K562 (cell line): ENCODE measurements around the gene EXO5. TPM values are rescaled to one million over a fixed set of nuclear protein-coding genes. Genes with fewer than 3 reads are reported as not detected.

Experiments used
- ATAC-seq: fragments of 200-7000 bp; cut with Tn5 transposase; 3 replicates; pipeline ENCODE4 v1.9.1; 2020; ENCODE audit warnings: moderate library complexity
- BruUV-seq: library from RNA; stranded (reverse); fragments of 400-500 nt; replicated peaks from 2 replicates; lab custom pipeline; 2021; lab: Mats Ljungman, UMichigan
- CTCF ChIA-PET: fragments of 300-600 bp; formaldehyde crosslinking; extraction: SDS; loops from one replicate; lab custom pipeline; 2021; ENCODE audit warnings: low intra/inter-chr PET ratio; lab: Yijun Ruan, JAX
- POLR2A ChIA-PET: fragments of 300-600, 350-650 bp; sonication (Branson Sonifier 250); formaldehyde crosslinking; extraction: SDS; loops from one replicate; lab custom pipeline; 2021; ENCODE audit warnings: antibody characterized with exemption, inconsistent platforms; lab: Yijun Ruan, JAX
- DNase-seq, 4 experiments: peaks; one replicate each; pipeline versions ENCODE4 v3.0.0 to v3.0.0-alpha.2; 2011 to 2018; ENCODE audit warnings: low spot score in 3 of 4, mixed read lengths in 3 of 4; ENCODE audit errors: extremely low read depth in 1 of 4
- FAIRE-seq: peaks from 2 replicates; lab custom pipeline; 2011; peaks lifted over from hg19 to GRCh38; lab: Jason Lieb, UNC
- H2AFZ ChIP-seq: 2 replicates; pipeline ENCODE4 v1.6.0; 2011; ENCODE audit warnings: low read depth, low read length, control low read depth, inconsistent platforms
- H3K27ac ChIP-seq: fragments of 200-600 bp; 3 replicates; pipeline ENCODE4 v1.8.0; 2011; ENCODE audit warnings: low read depth, mild to moderate bottlenecking, control low read depth, inconsistent platforms, low read length, moderate library complexity, mixed read lengths; ENCODE audit errors: extremely low read depth
- H3K27me3 ChIP-seq, 2 experiments: fragments of 300-600 bp in 1 of 2; 2 replicates in 1 of 2; 3 replicates in 1 of 2; pipeline versions ENCODE4 v1.6.0 to v1.8.0; 2011; ENCODE audit warnings: inconsistent platforms in 2 of 2, low read length in 2 of 2, mild to moderate bottlenecking in 1 of 2, mixed read lengths in 1 of 2, moderate library complexity in 1 of 2; ENCODE audit not compliant: control insufficient read depth in 2 of 2, insufficient read depth in 2 of 2
- H3K36me3 ChIP-seq: fragments of 300-600 bp; 3 replicates; pipeline ENCODE4 v1.8.0; 2011; ENCODE audit warnings: mild to moderate bottlenecking, low read length, inconsistent platforms; ENCODE audit not compliant: control insufficient read depth, insufficient read depth
- H3K4me1 ChIP-seq, 2 experiments: fragments of 200-600 bp in 1 of 2; replicated peaks in 1 of 2; 2 replicates in 1 of 2; 3 replicates in 1 of 2; pipeline versions ENCODE4 v1.5.1 to v1.8.0; 2011; ENCODE audit warnings: inconsistent platforms in 2 of 2, low read length in 2 of 2, mild to moderate bottlenecking in 1 of 2, mixed read lengths in 1 of 2, moderate library complexity in 1 of 2; ENCODE audit not compliant: control insufficient read depth in 2 of 2, insufficient read depth in 2 of 2
- H3K4me2 ChIP-seq: 2 replicates; pipeline ENCODE4 v1.6.1; 2011; ENCODE audit warnings: low read length, control low read depth, inconsistent platforms, mixed read lengths; ENCODE audit not compliant: insufficient read depth
- H3K4me3 ChIP-seq: fragments of 200-600 bp; sonication (generic), shearing (Covaris generic); 2 replicates; pipeline ENCODE4 v1.5.1; 2016; ENCODE audit warnings: control low read depth, inconsistent platforms
- H3K79me2 ChIP-seq: fragments of 200-600 bp; 3 replicates; pipeline ENCODE4 v1.8.0; 2011; ENCODE audit warnings: low read length, inconsistent platforms; ENCODE audit not compliant: control insufficient read depth, insufficient read depth
- H3K9ac ChIP-seq, 2 experiments: 2 replicates each; pipeline versions ENCODE4 v1.6.0 to v1.6.1; 2011; ENCODE audit warnings: low read depth in 2 of 2, low read length in 2 of 2, control low read depth in 1 of 2, inconsistent platforms in 1 of 2, mild to moderate bottlenecking in 1 of 2, mixed read lengths in 1 of 2; ENCODE audit not compliant: insufficient read depth in 1 of 2
- H3K9me1 ChIP-seq: one replicate; pipeline ENCODE4 v1.6.0; 2011; ENCODE audit warnings: inconsistent platforms, mild to moderate bottlenecking, low read length, moderate library complexity; ENCODE audit not compliant: control insufficient read depth, insufficient read depth
- H3K9me3 ChIP-seq: replicated peaks from 2 replicates; pipeline ENCODE4 v1.5.1; 2011; ENCODE audit warnings: low read depth, low read length, inconsistent platforms; ENCODE audit not compliant: control insufficient read depth, insufficient read depth
- H4K20me1 ChIP-seq: replicated peaks from 2 replicates; pipeline ENCODE4 v1.6.1; 2011; ENCODE audit warnings: low read length, inconsistent platforms, mixed read lengths; ENCODE audit not compliant: control insufficient read depth, insufficient read depth
- CBX3 ChIP-seq, 2 experiments: IDR thresholded peaks; 1 replicate in 1 of 2; 2 replicates in 1 of 2; pipeline ENCODE4 v1.6.1; 2012; ENCODE audit warnings: inconsistent platforms in 2 of 2, low read length in 2 of 2, borderline replicate concordance in 1 of 2, control low read depth in 1 of 2
- DACH1 ChIP-seq: fragments of 450-650 bp; IDR thresholded peaks from 2 replicates; pipeline ENCODE4 v1.6.1; 2018; ENCODE audit not compliant: partially characterized antibody
- FOSL1 ChIP-seq: fragments of 200-800 bp; sonication (Bioruptor generic); conservative IDR thresholded peaks from 2 replicates; pipeline ENCODE4 v1.6.1; 2016; ENCODE audit warnings: missing genetic modification characterization, missing compliant biosample characterization
- FOXK2 ChIP-seq, 2 experiments: fragments of 450-650 bp; IDR thresholded peaks in 1 of 2; conservative IDR thresholded peaks in 1 of 2; 2 replicates each; pipeline ENCODE4 v1.6.1; 2016; ENCODE audit warnings: low read depth in 2 of 2, mild to moderate bottlenecking in 1 of 2
- HCFC1 ChIP-seq: IDR thresholded peaks from 2 replicates; pipeline ENCODE4 v1.6.1; 2012; ENCODE audit warnings: low read depth, low read length, improper control_type of control experiment
- HDAC1 ChIP-seq, 2 experiments: fragments of 450-650 bp; IDR thresholded peaks; 2 replicates each; pipeline ENCODE4 v1.6.1; 2016 to 2017; ENCODE audit warnings: inconsistent platforms in 1 of 2, mild to moderate bottlenecking in 1 of 2, moderate library complexity in 1 of 2
- HDAC2 ChIP-seq: fragments of 450-650 bp; IDR thresholded peaks from 2 replicates; pipeline ENCODE4 v1.6.1; 2016; ENCODE audit warnings: mild to moderate bottlenecking
- IRF1 ChIP-seq: sonication (generic); formaldehyde crosslinking; IDR thresholded peaks from 2 replicates; pipeline ENCODE4 v1.8.0; 2022; ENCODE audit warnings: missing genetic modification reagents, mild to moderate bottlenecking, borderline replicate concordance
- POLR2AphosphoS5 ChIP-seq: IDR thresholded peaks from 2 replicates; pipeline ENCODE4 v1.6.1; 2011; ENCODE audit warnings: mild to moderate bottlenecking, low read depth, low read length, moderate library complexity; ENCODE audit not compliant: control insufficient read depth, insufficient read depth
- PRDM10 ChIP-seq: fragments of 450-650 bp; IDR thresholded peaks from 2 replicates; pipeline ENCODE4 v1.6.1; 2018; ENCODE audit not compliant: partially characterized antibody
- TEAD2 ChIP-seq: fragments of 450-650 bp; IDR thresholded peaks from 2 replicates; pipeline ENCODE4 v1.6.1; 2016; ENCODE audit warnings: missing genetic modification characterization, control low read depth, missing compliant biosample characterization
- TEAD4 ChIP-seq, 2 experiments: sonication (generic) in 1 of 2; formaldehyde crosslinking in 1 of 2; IDR thresholded peaks; 2 replicates each; pipeline versions ENCODE4 v1.6.1 to v1.8.0; 2012 to 2022; ENCODE audit warnings: borderline replicate concordance in 1 of 2, inconsistent platforms in 1 of 2, low read length in 1 of 2, mild to moderate bottlenecking in 1 of 2, missing genetic modification reagents in 1 of 2
- TGIF2 ChIP-seq: sonication (generic); formaldehyde crosslinking; IDR thresholded peaks from 2 replicates; pipeline ENCODE4 v1.8.1; 2022; ENCODE audit warnings: mild to moderate bottlenecking, missing genetic modification reagents, moderate library complexity
- TRIM24 ChIP-seq, 2 experiments: fragments of 450-650 bp; IDR thresholded peaks; 2 replicates each; pipeline ENCODE4 v1.6.1; 2016
- ZFP36 ChIP-seq: fragments of 150-350 bp; IDR thresholded peaks from 2 replicates; pipeline ENCODE4 v1.6.1; 2018; ENCODE audit warnings: low read length, low read depth; ENCODE audit not compliant: partially characterized antibody
- ZNF197 ChIP-seq: fragments of 200-800 bp; sonication (Bioruptor generic); IDR thresholded peaks from 2 replicates; pipeline ENCODE4 v1.6.1; 2016; ENCODE audit warnings: low read depth, missing genetic modification characterization, missing compliant biosample characterization
- ZNF3 ChIP-seq: fragments of 250-450 bp; sonication (Bioruptor Pico); IDR thresholded peaks from 2 replicates; pipeline ENCODE4 v1.5.0; 2021; ENCODE audit warnings: mild to moderate bottlenecking, moderate library complexity
- ZNF75A ChIP-seq: fragments of 450-650 bp; formaldehyde crosslinking; IDR thresholded peaks from 2 replicates; pipeline ENCODE4 v1.4.0; 2020; ENCODE audit warnings: mild to moderate bottlenecking
- WGBS: fragments of 100-300 bp; shearing (Covaris generic); methylation state at CpG from one replicate; pipeline ENCODE4 v1.1.6; 2016; ENCODE audit warnings: low coverage, mixed read lengths; ENCODE audit not compliant: insufficient coverage; ENCODE audit errors: missing lambda C conversion rate; 5-methylcytosine and 5-hydroxymethylcytosine counted together
- in situ Hi-C: fragments of 300-500 bp; cut with MboI; formaldehyde crosslinking; loops from 4 replicates; pipeline ENCODE4 v1.15.0; 2018; ENCODE audit warnings: inconsistent platforms, mixed read lengths
- intact Hi-C: fragments of 100-400 bp; cut with micrococcal nuclease; formaldehyde crosslinking; loops from 2 replicates; pipeline ENCODE4 v1.14.2; 2022
- polyA plus RNA-seq, 8 experiments: library from polyadenylated mRNA; depleted of rRNA in 4 of 8; stranded (reverse) in 5 of 8; unstranded in 3 of 8; fragments of >200 nt; fragmentation: Nextera tagmentation in 2 of 8; fragmentation: Illumina TruSeq in 1 of 8; extraction: Ambion mirVana in 2 of 8; extraction: Trizol in 1 of 8; gene quantifications; 2 replicates each; pipeline versions ENCODE4 v1.2.1 to v1.2.3, GENCODE V29; 2011 to 2014; ENCODE audit warnings: inconsistent platforms in 1 of 8, missing spikeins in 1 of 8
- total RNA-seq, 7 experiments: library from RNA; depleted of rRNA in 6 of 7; stranded (reverse); fragments of >200 nt in 6 of 7; fragmentation: Illumina TruSeq in 2 of 7; extraction: Trizol in 2 of 7; gene quantifications; 2 replicates each; pipeline versions ENCODE4 v1.2.1 to v1.2.3, GENCODE V29; 2011 to 2021; ENCODE audit warnings: low replicate concordance in 1 of 7

EXO5 gene
- total and polyA plus RNA-seq, 9 of the 15 experiments (the other 6 are each of a cell fraction or from before 2014, with no cell fraction given) = 1.1 to 4.3 (median 2.8) TPM

GRCh38 chr1:40539338-40539737 is 30.8 kb downstream of the EXO5 start (continued):
- no peak for TF ChIP-seq PRDM10
- TF ChIP-seq FOSL1 (tag) = no peak
- TF ChIP-seq ZFP36 = no peak
- no peak for TF ChIP-seq HDAC2
- no peak for TF ChIP-seq DACH1
- TF ChIP-seq, all 486 proteins: peak for 0

GRCh38 chr1:40546957-40547356 is 38.4 kb downstream of the EXO5 start:
- CTCF ChIA-PET = no interaction called here
- Histone ChIP-seq H3K4me3 (no peak overlapping the region), H3K4me2 (no peak overlapping the region), H3K27me3 (no peaks in the 10 kb centered on the region), H3K9me1 (no peaks in the 10 kb centered on the region), H3K79me2 (no peaks in the 10 kb centered on the region), H4K20me1 (no peaks in the 10 kb centered on the region), H2AFZ (no peak overlapping the region), H3K4me1 (no peaks in the 10 kb centered on the region), H3K36me3 (peaks cover 21% of the 10 kb centered on the region; the same call in 2 of the 3 replicates), H3K9ac (no peak overlapping the region), H3K27ac (no peak overlapping the region), H3K9me3 (peaks cover 6% of the 10 kb centered on the region)
- in situ Hi-C loops = no loop called here
- POLR2A ChIA-PET = interaction anchor here (1.2 kb wide), 1 partner anchor 16 kb away, joined by 5 read pairs; the partner anchor contains the start of gene ZNF684
- DNase-seq (no peak), FAIRE-seq (no peak), ATAC-seq (no peak)
- intact Hi-C loops = no loop called here
- WGBS = 55% methylated on average over 4 of the region's 4 CpGs
- no TSS peak for BruUV-seq
- TF ChIP-seq TGIF2 (no peak), FOXK2 (conservative IDR thresholded peaks at IDR 0.05 in 1 of 2, IDR thresholded peaks at IDR 0.05 in 1 of 2; ENCODE audit: low read depth in 2 of 2) (no peak), HCFC1 (no peak), HDAC1 (IDR thresholded peaks at IDR 0.05) (no peak), IRF1 (no peak), TEAD4 (IDR thresholded peaks at IDR 0.05; ENCODE audit: low read length) (peak; percentile 44; the same call in 1 of the 2 replicates), TEAD4 (CRISPR knock-in tag; IDR thresholded peaks at IDR 0.05; ENCODE audit: borderline replicate concordance) (no peak), ZNF197 (no peak), POLR2AphosphoS5 (no peak), TRIM24 (IDR thresholded peaks at IDR 0.05) (peak in 1 of 2 experiments; percentile 21; a peak in 1 of 4 replicates), TEAD2 (tag) (peak; percentile 64), ZNF3 (CRISPR knock-in tag) (0 out of 2 replicates have a peak, but pooled peaks have one; percentile 46), CBX3 (IDR thresholded peaks at IDR 0.05; ENCODE audit: borderline replicate concordance in 1 of 2, low read length in 2 of 2) (peak in 1 of 2 experiments; percentile 84; a peak in 2 of 3 replicates), ZNF75A (peak; percentile 98)
